ENCODE measurements around the gene ADGRA1.

Gene ADGRA1

GRCh38 chr10:133125901-133126300 is 38.2 kb downstream of the ADGRA1 start:
- ChIA-PET CTCF (no interaction called here), POLR2A (no interaction called here)
- DNase-seq (ENCODE audit: extremely low spot score), result no peak
- TF ChIP-seq SP1 (IDR thresholded peaks at IDR 0.05) (no peak), ZNF384 (IDR thresholded peaks at IDR 0.05) (no peak), FOXM1 (IDR thresholded peaks at IDR 0.05; ENCODE audit: borderline replicate concordance) (no peak), CTBP1 (IDR thresholded peaks at IDR 0.05; ENCODE audit: borderline replicate concordance) (no peak)

GRCh38 chr10:133126431-133127290 is 38.9 kb downstream of the ADGRA1 start:
- DNase-seq (ENCODE audit: extremely low spot score), result no peak
- CTCF ChIA-PET, result interaction anchor here (1.1 kb wide), 1 partner anchor 187 kb away, joined by 3 read pairs; no protein-coding TSS in a partner anchor
- no peak for TF ChIP-seq NFRKB (IDR thresholded peaks at IDR 0.05)
- TF ChIP-seq LEF1 (IDR thresholded peaks at IDR 0.05; ENCODE audit: borderline replicate concordance), result no peak
- TF ChIP-seq SUZ12 (IDR thresholded peaks at IDR 0.05), result no peak
- TF ChIP-seq HDGF (IDR thresholded peaks at IDR 0.05; ENCODE audit: borderline replicate concordance), result no peak
- no peak for TF ChIP-seq ZNF384 (IDR thresholded peaks at IDR 0.05)
- no peak for TF ChIP-seq L3MBTL2 (conservative IDR thresholded peaks at IDR 0.05)
- TF ChIP-seq FOXK2 (IDR thresholded peaks at IDR 0.05), result no peak
- no peak for TF ChIP-seq TARDBP (IDR thresholded peaks at IDR 0.05)
- TF ChIP-seq PKNOX1 (IDR thresholded peaks at IDR 0.05), result no peak
- no peak for TF ChIP-seq FOXA1 (IDR thresholded peaks at IDR 0.05)
- no peak for TF ChIP-seq FOXM1 (IDR thresholded peaks at IDR 0.05; ENCODE audit: borderline replicate concordance)
- TF ChIP-seq BHLHE40 (IDR thresholded peaks at IDR 0.05; ENCODE audit: borderline replicate concordance), result no peak
- no peak for TF ChIP-seq ELF4 (IDR thresholded peaks at IDR 0.05)
- no peak for TF ChIP-seq ARNT (IDR thresholded peaks at IDR 0.05)
- no peak for TF ChIP-seq CTBP1 (IDR thresholded peaks at IDR 0.05; ENCODE audit: borderline replicate concordance)
- no peak for TF ChIP-seq SP1 (IDR thresholded peaks at IDR 0.05)
- POLR2A ChIA-PET, result no interaction called here

- DNase-seq (ENCODE audit: extremely low spot score), result peak; percentile 91
- TF ChIP-seq BHLHE40 (IDR thresholded peaks at IDR 0.05; ENCODE audit: borderline replicate concordance) (no peak), SUZ12 (IDR thresholded peaks at IDR 0.05) (no peak), ZNF384 (IDR thresholded peaks at IDR 0.05) (no peak), PKNOX1 (IDR thresholded peaks at IDR 0.05) (no peak), FOXM1 (IDR thresholded peaks at IDR 0.05; ENCODE audit: borderline replicate concordance) (no peak), ARNT (IDR thresholded peaks at IDR 0.05) (no peak), CTBP1 (IDR thresholded peaks at IDR 0.05; ENCODE audit: borderline replicate concordance) (no peak), TARDBP (IDR thresholded peaks at IDR 0.05) (no peak), FOXA1 (IDR thresholded peaks at IDR 0.05) (no peak), FOXK2 (IDR thresholded peaks at IDR 0.05) (no peak), L3MBTL2 (conservative IDR thresholded peaks at IDR 0.05) (no peak), SP1 (IDR thresholded peaks at IDR 0.05) (no peak), HDGF (IDR thresholded peaks at IDR 0.05; ENCODE audit: borderline replicate concordance) (no peak), LEF1 (IDR thresholded peaks at IDR 0.05; ENCODE audit: borderline replicate concordance) (no peak), ELF4 (IDR thresholded peaks at IDR 0.05) (no peak), NFRKB (IDR thresholded peaks at IDR 0.05) (no peak)
- CTCF ChIA-PET, result interaction anchor here (1.1 kb wide), 1 partner anchor 188 kb away, joined by 3 read pairs; no protein-coding TSS in a partner anchor
- POLR2A ChIA-PET, result no interaction called here
Observed at GRCh38 chr10:133127291-133128125, 39.8 kb downstream of the ADGRA1 start.

- POLR2A ChIA-PET, result no interaction called here
- CTCF ChIA-PET, result no interaction called here
- no peak for DNase-seq (ENCODE audit: extremely low spot score)
- TF ChIP-seq PKNOX1 (IDR thresholded peaks at IDR 0.05) (no peak), ZNF384 (IDR thresholded peaks at IDR 0.05) (no peak), ELF4 (IDR thresholded peaks at IDR 0.05) (no peak), ARNT (IDR thresholded peaks at IDR 0.05) (no peak)
Observed at GRCh38 chr10:133128126-133129070, 40.7 kb downstream of the ADGRA1 start.

- DNase-seq (ENCODE audit: extremely low spot score), result no peak
- CTCF ChIA-PET, result no interaction called here
- POLR2A ChIA-PET, result no interaction called here
- TF ChIP-seq BHLHE40 (IDR thresholded peaks at IDR 0.05; ENCODE audit: borderline replicate concordance) (no peak), ZNF384 (IDR thresholded peaks at IDR 0.05) (no peak), HDGF (IDR thresholded peaks at IDR 0.05; ENCODE audit: borderline replicate concordance) (no peak), LEF1 (IDR thresholded peaks at IDR 0.05; ENCODE audit: borderline replicate concordance) (no peak), FOXK2 (IDR thresholded peaks at IDR 0.05) (no peak), NFRKB (IDR thresholded peaks at IDR 0.05) (no peak), SP1 (IDR thresholded peaks at IDR 0.05) (no peak), L3MBTL2 (conservative IDR thresholded peaks at IDR 0.05) (no peak), FOXM1 (IDR thresholded peaks at IDR 0.05; ENCODE audit: borderline replicate concordance) (no peak), ARNT (IDR thresholded peaks at IDR 0.05) (no peak), ELF4 (IDR thresholded peaks at IDR 0.05) (no peak), SUZ12 (IDR thresholded peaks at IDR 0.05) (no peak), CTBP1 (IDR thresholded peaks at IDR 0.05; ENCODE audit: borderline replicate concordance) (no peak), TARDBP (IDR thresholded peaks at IDR 0.05) (no peak), FOXA1 (IDR thresholded peaks at IDR 0.05) (no peak), PKNOX1 (IDR thresholded peaks at IDR 0.05) (no peak)
Observed at GRCh38 chr10:133129071-133129858, 41.5 kb downstream of the ADGRA1 start.

Data from HEK293T (cell line).